Liver (tissue), 3 donors: Measurements from ENCODE around the gene PCNX2.

Experiments
- CTCF ChIP-seq: fragments of 150-350 bp; IDR thresholded peaks from 2 replicates; pipeline ENCODE4 v1.5.1; 2017; ENCODE audit warnings: improper control_type of control experiment, low read depth, low read length; ENCODE audit not compliant: missing input control
- EGR1 ChIP-seq, 2 donors: IDR thresholded peaks; 2 replicates each; pipeline ENCODE4 v1.6.1; 2016 to 2018; ENCODE audit warnings: antibody characterized with exemption in 2 of 2, low read depth in 2 of 2
- HNF4A ChIP-seq, 2 donors: conservative IDR thresholded peaks; 2 replicates each; pipeline ENCODE4 v1.6.1; 2016; ENCODE audit warnings: antibody characterized with exemption in 2 of 2, mild to moderate bottlenecking in 2 of 2
- JUND ChIP-seq, 2 donors: IDR thresholded peaks; 2 replicates each; pipeline ENCODE4 v1.6.1; 2016; ENCODE audit warnings: antibody characterized with exemption in 2 of 2
- MAX ChIP-seq: IDR thresholded peaks from 2 replicates; pipeline ENCODE4 v1.6.1; 2016; ENCODE audit warnings: antibody characterized with exemption
- RAD21 ChIP-seq, 2 donors: IDR thresholded peaks; 2 replicates each; pipeline ENCODE4 v1.6.1; 2016; ENCODE audit warnings: antibody characterized with exemption in 2 of 2, mild to moderate bottlenecking in 2 of 2
- REST ChIP-seq: IDR thresholded peaks from 2 replicates; pipeline ENCODE4 v1.6.1; 2016; ENCODE audit warnings: antibody characterized with exemption, mild to moderate bottlenecking
- SP1 ChIP-seq: IDR thresholded peaks from 2 replicates; pipeline ENCODE4 v1.6.1; 2018; ENCODE audit warnings: antibody characterized with exemption, mild to moderate bottlenecking
- TAF1 ChIP-seq: conservative IDR thresholded peaks from 2 replicates; pipeline ENCODE4 v1.6.1; 2016; ENCODE audit warnings: antibody characterized with exemption, mild to moderate bottlenecking
- YY1 ChIP-seq: IDR thresholded peaks from 2 replicates; pipeline ENCODE4 v1.6.1; 2016; ENCODE audit warnings: antibody characterized with exemption, mild to moderate bottlenecking
- TF ChIP-seq, protein P1 (sequence below): IDR thresholded peaks from 2 replicates; pipeline ENCODE4 v1.6.1; 2016; ENCODE audit warnings: antibody characterized with exemption
- TF ChIP-seq, protein P2 (sequence below): IDR thresholded peaks from 2 replicates; pipeline ENCODE4 v1.6.1; 2016; ENCODE audit warnings: antibody characterized with exemption
- donor health status: healthy.
- donor health status: healthy.

DNA sequence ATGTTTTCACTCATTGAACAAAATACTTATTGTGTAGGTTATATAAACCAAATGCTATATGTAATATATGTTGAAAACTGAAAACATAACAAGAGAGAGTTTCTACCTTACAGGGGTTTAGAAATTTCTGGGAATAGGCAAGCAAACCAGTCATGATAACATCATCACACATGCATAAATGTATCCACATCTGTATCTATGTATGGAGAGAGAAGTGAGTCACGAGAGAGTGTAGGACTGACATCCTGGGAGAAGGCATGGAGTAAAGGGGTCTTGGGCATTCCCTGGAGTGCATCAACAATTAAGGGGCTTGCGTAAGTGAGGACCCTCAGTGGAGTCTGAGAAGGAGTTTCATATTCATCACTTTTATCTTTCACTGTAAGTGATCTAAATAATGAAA lies 65.5 kb downstream of the PCNX2 start:
- TF ChIP-seq CTCF, result no peak
- no peak for TF ChIP-seq TAF1
- TF ChIP-seq RAD21 (IDR thresholded peaks at IDR 0.05), result no peak
- TF ChIP-seq SP1, result no peak
- TF ChIP-seq MAX, result no peak
- no peak for TF ChIP-seq EGR1 (IDR thresholded peaks at IDR 0.05; ENCODE audit: low read depth in 2 of 2)
- TF ChIP-seq REST, result no peak
- TF ChIP-seq, protein P1, sequence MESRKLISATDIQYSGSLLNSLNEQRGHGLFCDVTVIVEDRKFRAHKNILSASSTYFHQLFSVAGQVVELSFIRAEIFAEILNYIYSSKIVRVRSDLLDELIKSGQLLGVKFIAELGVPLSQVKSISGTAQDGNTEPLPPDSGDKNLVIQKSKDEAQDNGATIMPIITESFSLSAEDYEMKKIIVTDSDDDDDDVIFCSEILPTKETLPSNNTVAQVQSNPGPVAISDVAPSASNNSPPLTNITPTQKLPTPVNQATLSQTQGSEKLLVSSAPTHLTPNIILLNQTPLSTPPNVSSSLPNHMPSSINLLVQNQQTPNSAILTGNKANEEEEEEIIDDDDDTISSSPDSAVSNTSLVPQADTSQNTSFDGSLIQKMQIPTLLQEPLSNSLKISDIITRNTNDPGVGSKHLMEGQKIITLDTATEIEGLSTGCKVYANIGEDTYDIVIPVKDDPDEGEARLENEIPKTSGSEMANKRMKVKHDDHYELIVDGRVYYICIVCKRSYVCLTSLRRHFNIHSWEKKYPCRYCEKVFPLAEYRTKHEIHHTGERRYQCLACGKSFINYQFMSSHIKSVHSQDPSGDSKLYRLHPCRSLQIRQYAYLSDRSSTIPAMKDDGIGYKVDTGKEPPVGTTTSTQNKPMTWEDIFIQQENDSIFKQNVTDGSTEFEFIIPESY, result no peak
- TF ChIP-seq YY1, result no peak
- no peak for TF ChIP-seq HNF4A (conservative IDR thresholded peaks at IDR 0.05)
- TF ChIP-seq, protein P2, sequence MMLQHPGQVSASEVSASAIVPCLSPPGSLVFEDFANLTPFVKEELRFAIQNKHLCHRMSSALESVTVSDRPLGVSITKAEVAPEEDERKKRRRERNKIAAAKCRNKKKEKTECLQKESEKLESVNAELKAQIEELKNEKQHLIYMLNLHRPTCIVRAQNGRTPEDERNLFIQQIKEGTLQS, result no peak
- TF ChIP-seq JUND (IDR thresholded peaks at IDR 0.05), result no peak
